PC-3 (cell line): ENCODE results near the gene SPOCD1.

Source experiments
- EZH2 ChIP-seq: fragments of 300-600 bp; sonication (generic); IDR thresholded peaks from one replicate; pipeline ENCODE4 v1.6.1; 2017; ENCODE audit warnings: antibody characterized with exemption, mild to moderate bottlenecking, low read length; ENCODE audit not compliant: unreplicated experiment
- EZH2phosphoT487 ChIP-seq: fragments of 300-600 bp; sonication (generic); IDR thresholded peaks from 2 replicates; pipeline ENCODE4 v1.6.1; 2018; ENCODE audit warnings: mild to moderate bottlenecking, antibody characterized with exemption, low read length, borderline replicate concordance
- TF ChIP-seq, protein P1 (sequence below): fragments of 300-600 bp; sonication (generic); conservative IDR thresholded peaks from 2 replicates; pipeline ENCODE4 v1.5.1; 2017; ENCODE audit warnings: antibody characterized with exemption, low read depth, mild to moderate bottlenecking, low read length

- no peak for TF ChIP-seq EZH2phosphoT487
- TF ChIP-seq, protein P1, sequence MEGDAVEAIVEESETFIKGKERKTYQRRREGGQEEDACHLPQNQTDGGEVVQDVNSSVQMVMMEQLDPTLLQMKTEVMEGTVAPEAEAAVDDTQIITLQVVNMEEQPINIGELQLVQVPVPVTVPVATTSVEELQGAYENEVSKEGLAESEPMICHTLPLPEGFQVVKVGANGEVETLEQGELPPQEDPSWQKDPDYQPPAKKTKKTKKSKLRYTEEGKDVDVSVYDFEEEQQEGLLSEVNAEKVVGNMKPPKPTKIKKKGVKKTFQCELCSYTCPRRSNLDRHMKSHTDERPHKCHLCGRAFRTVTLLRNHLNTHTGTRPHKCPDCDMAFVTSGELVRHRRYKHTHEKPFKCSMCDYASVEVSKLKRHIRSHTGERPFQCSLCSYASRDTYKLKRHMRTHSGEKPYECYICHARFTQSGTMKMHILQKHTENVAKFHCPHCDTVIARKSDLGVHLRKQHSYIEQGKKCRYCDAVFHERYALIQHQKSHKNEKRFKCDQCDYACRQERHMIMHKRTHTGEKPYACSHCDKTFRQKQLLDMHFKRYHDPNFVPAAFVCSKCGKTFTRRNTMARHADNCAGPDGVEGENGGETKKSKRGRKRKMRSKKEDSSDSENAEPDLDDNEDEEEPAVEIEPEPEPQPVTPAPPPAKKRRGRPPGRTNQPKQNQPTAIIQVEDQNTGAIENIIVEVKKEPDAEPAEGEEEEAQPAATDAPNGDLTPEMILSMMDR: no peak
- no peak for TF ChIP-seq EZH2
These were observed 24.0 kb upstream of the SPOCD1 start for GRCh38 chr1:31839662-31840343.
